ENCODE data around the gene NUMBL. TPM values are rescaled to one million over a fixed set of nuclear protein-coding genes. Genes with fewer than 3 reads are reported as not detected.

NUMBL gene
- total and polyA plus RNA-seq, 9 donors = 14.6 to 39.5 (median 32.7) TPM

DNA sequence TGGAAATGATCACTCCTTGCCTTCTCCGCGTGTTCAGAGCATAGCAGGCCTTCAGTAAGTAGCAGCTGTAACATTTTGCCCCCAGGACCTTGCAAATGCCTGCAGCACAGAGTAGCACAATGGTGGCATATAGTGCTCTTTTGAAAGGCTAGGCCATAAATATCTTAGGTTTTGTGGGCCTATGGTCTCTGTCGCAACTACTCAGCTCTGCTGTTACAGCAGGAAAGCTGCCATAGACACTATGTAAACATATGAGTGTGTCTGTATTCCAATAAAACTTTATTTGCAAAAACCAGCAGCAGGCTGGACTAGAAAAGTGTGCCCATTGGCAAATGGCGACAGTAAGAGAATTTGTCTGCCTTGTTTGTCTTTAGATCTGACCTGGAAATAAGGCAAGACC lies 35.8 kb upstream of the NUMBL start:
- H3K27ac ChIP-seq (ENCODE audit: low read length) = no peak overlapping the region
- H3K4me1 ChIP-seq (ENCODE audit: control insufficient read depth, insufficient read depth, low read length) = no peaks in the 10 kb centered on the region
- peaks cover 71% of the 10 kb centered on the region for H3K36me3 ChIP-seq (ENCODE audit: control insufficient read depth, insufficient read depth, low read length)
- WGBS (ENCODE audit: insufficient coverage) = 95% methylated on average over 2 of the region's 4 CpGs
- no peak for DNase-seq
- no peak overlapping the region for H3K4me3 ChIP-seq (ENCODE audit: low read length)
- H3K27me3 ChIP-seq (ENCODE audit: control insufficient read depth, insufficient read depth, low read length) = no peaks in the 10 kb centered on the region
- H3K9me3 ChIP-seq (replicated peaks; ENCODE audit: control insufficient read depth, low read depth, low read length) = no peaks in the 10 kb centered on the region

DNA sequence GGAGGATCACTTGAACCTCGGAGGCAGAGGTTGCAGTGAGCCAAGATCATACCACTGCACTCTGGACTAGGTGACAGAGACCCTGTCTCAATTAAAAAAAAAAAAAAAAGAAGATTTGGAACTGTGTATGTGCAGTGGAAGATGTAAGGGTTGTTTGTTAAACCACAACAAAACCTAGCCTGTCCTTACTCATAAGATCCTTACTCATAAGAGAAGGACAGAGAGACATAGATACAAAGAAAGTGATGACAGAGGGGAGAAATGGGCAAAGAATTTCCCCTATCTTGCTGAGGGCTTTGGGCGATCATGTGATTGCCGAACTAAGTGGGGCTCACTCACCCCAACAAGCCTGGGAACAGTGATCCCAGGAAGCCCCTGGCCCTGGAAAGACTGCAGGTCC lies 34.4 kb upstream of the NUMBL start:
- Histone ChIP-seq H3K4me1 (ENCODE audit: control insufficient read depth, insufficient read depth, low read length) (peaks cover 9% of the 10 kb centered on the region), H3K27ac (ENCODE audit: low read length) (no peak overlapping the region)

DNA sequence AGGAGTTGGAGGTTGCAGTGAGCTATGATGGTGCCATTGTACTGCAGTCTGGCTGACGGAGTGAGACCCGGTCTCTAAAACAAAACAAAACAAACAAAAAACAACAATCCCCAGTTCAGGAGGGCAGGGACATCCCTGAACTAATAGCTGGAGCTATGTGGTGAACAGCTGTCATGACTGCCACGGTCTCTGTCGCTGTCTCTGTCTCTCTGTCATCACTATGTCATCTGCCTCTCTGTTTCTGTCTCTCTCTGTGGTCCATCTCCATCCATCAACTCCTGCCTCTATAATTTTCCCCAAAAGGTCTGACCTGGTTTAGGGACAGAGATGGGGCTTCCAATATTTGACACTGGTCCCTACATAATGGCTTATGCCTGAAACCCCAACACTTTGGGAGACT lies 33.9 kb upstream of the NUMBL start:
- H3K9me3 ChIP-seq (replicated peaks; ENCODE audit: control insufficient read depth, low read depth, low read length) = no peaks in the 10 kb centered on the region
- no peak overlapping the region for H3K4me3 ChIP-seq (ENCODE audit: low read length)
- 93% methylated on average over 3 of the region's 4 CpGs for WGBS (ENCODE audit: insufficient coverage)
- H3K27ac ChIP-seq (ENCODE audit: low read length) = no peak overlapping the region
- H3K36me3 ChIP-seq (ENCODE audit: control insufficient read depth, insufficient read depth, low read length) = peaks cover 56% of the 10 kb centered on the region
- no peaks in the 10 kb centered on the region for H3K27me3 ChIP-seq (ENCODE audit: control insufficient read depth, insufficient read depth, low read length)
- DNase-seq = no peak
- H3K4me1 ChIP-seq (ENCODE audit: control insufficient read depth, insufficient read depth, low read length) = peaks cover 13% of the 10 kb centered on the region

More for the DNA sequence above, 34.4 kb upstream of the NUMBL start:
- H3K9me3 ChIP-seq (replicated peaks; ENCODE audit: control insufficient read depth, low read depth, low read length) = no peaks in the 10 kb centered on the region
- no peaks in the 10 kb centered on the region for H3K27me3 ChIP-seq (ENCODE audit: control insufficient read depth, insufficient read depth, low read length)
- peaks cover 59% of the 10 kb centered on the region for H3K36me3 ChIP-seq (ENCODE audit: control insufficient read depth, insufficient read depth, low read length)
- no peak overlapping the region for H3K4me3 ChIP-seq (ENCODE audit: low read length)
- WGBS (ENCODE audit: insufficient coverage) = 90% methylated on average over 2 of the region's 3 CpGs
- no peak for DNase-seq

DNA sequence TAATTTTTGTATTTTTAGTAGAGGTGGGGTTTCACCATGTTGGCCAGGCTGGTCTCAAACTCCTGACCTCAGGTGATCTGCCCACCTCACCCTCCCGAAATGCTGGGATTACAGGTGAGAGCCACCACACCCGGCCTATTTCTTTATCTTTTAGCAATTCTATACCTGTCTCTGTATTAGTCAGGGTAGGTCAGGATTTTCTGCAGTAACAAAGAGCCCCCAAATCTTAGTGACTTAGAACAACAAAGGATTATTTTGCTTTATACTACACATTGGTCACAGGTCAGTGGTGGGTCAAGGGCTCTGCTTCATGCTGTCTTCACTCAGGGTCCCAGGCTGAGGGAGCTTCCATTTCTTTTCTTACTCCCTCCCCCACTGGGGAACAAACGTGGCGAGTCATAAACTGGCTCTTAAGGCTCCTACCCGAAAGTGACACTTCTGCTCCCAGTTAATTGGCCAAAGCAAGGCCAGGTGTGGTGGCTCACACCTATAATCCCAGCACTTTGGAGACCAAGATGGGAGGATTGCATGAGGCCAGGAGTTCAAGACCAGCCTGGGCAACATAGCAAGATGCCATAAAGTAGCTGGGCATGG lies 33.3 kb upstream of the NUMBL start:
- peaks cover 52% of the 10 kb centered on the region for H3K36me3 ChIP-seq (ENCODE audit: control insufficient read depth, insufficient read depth, low read length)
- H3K4me1 ChIP-seq (ENCODE audit: control insufficient read depth, insufficient read depth, low read length) = peaks cover 19% of the 10 kb centered on the region
- H3K27ac ChIP-seq (ENCODE audit: low read length) = no peak overlapping the region
- no peaks in the 10 kb centered on the region for H3K9me3 ChIP-seq (replicated peaks; ENCODE audit: control insufficient read depth, low read depth, low read length)
- H3K27me3 ChIP-seq (ENCODE audit: control insufficient read depth, insufficient read depth, low read length) = no peaks in the 10 kb centered on the region
- 87% methylated on average over 3 of the region's 5 CpGs for WGBS (ENCODE audit: insufficient coverage)
- H3K4me3 ChIP-seq (ENCODE audit: low read length) = no peak overlapping the region
- no peak for DNase-seq

DNA sequence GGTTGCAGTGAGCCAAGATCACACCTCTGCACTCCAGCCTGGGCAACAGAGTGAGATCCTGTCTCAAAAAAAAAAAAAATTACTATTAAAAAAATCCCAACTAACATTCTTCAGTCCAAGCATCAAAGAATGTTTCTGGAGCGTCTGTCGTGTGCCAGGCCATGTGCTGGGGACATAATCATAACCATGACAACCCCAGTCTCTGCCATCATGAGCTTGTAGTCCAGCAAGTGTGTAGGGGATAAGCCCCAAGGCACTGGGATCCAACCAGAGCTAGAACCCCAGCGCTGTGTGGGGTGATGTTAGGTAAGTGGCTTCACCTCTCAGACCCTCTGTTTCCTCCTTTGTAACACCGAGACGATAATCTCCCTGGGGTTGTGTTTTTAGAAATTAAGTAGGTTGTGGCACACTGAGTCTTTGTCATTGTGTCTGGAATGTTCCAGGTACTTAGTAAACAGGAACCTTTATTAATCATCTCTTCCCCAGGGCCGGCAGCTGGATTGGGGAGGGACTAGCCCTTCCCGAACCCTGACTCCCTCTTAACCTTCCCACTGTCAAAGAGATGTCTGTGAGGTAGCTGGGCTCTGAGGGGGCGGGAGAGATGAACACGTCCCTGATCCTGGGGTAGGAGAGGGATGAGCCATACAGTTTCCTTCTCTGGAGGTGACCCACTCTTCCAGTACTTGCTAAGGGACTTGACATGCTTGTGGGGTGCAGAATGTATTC lies 31.6 kb upstream of the NUMBL start:
- Histone ChIP-seq H3K4me1 (ENCODE audit: control insufficient read depth, insufficient read depth, low read length) (peaks cover 33% of the 10 kb centered on the region), H3K4me3 (ENCODE audit: low read length) (no peak overlapping the region), H3K36me3 (ENCODE audit: control insufficient read depth, insufficient read depth, low read length) (peaks cover 41% of the 10 kb centered on the region), H3K27ac (ENCODE audit: low read length) (no peak overlapping the region), H3K27me3 (ENCODE audit: control insufficient read depth, insufficient read depth, low read length) (no peaks in the 10 kb centered on the region), H3K9me3 (replicated peaks; ENCODE audit: control insufficient read depth, low read depth, low read length) (no peaks in the 10 kb centered on the region)
- no CpG with 5 or more reads among the region's 9 CpGs for WGBS (ENCODE audit: insufficient coverage)
- DNase-seq = no peak

DNA sequence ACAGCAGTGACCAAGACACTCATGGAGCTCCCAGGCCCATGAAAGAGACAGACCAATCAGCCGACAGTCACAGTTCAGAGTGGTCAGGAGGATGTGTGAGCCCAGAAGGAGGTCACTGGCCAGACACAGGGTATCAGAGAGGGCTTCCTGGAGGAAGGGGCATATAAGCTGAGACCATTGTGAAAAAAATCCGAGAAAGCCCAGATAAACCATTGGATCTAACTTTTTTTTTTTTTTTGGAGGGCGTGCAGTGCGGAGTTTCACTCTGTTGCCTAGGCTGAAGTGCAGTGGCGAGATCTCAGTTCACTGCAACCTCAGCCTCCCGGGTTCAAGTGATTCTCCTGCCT lies 30.7 kb upstream of the NUMBL start:
- no peak for DNase-seq
- H3K4me3 ChIP-seq (ENCODE audit: low read length) = no peak overlapping the region
- H3K4me1 ChIP-seq (ENCODE audit: control insufficient read depth, insufficient read depth, low read length) = peaks cover 37% of the 10 kb centered on the region
- H3K36me3 ChIP-seq (ENCODE audit: control insufficient read depth, insufficient read depth, low read length) = peaks cover 33% of the 10 kb centered on the region
- 66% methylated on average over 6 of the region's 6 CpGs for WGBS (ENCODE audit: insufficient coverage)
- H3K9me3 ChIP-seq (replicated peaks; ENCODE audit: control insufficient read depth, low read depth, low read length) = no peaks in the 10 kb centered on the region
- H3K27ac ChIP-seq (ENCODE audit: low read length) = peak overlapping the region; percentile 83
- no peaks in the 10 kb centered on the region for H3K27me3 ChIP-seq (ENCODE audit: control insufficient read depth, insufficient read depth, low read length)

DNA sequence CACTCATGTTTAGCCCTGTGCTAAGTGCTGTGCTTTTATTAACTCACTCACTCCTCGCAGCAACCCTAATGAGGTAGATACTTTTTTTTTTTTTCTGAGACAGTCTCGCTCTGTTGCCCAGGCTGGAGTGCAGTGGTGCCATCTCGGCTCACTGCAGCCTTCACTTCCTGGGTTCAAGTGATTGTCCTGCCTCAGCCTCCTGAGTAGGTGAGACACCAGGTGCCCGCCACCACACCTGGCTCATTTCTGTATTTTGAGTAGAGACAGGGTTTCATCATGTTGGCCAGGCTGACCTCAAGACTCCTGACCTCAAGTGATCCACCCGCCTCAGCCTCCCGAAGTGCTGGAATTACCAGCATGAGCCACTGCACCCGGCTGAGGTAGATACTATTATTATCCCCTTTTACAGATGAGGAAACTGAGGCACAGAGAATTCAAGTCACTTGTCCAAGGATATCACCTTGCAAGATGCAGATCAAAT lies 29.0 kb upstream of the NUMBL start:
- Histone ChIP-seq H3K27ac (ENCODE audit: low read length) (peak overlapping the region; percentile 38), H3K9me3 (replicated peaks; ENCODE audit: control insufficient read depth, low read depth, low read length) (no peaks in the 10 kb centered on the region), H3K4me1 (ENCODE audit: control insufficient read depth, insufficient read depth, low read length) (peaks cover 51% of the 10 kb centered on the region), H3K36me3 (ENCODE audit: control insufficient read depth, insufficient read depth, low read length) (peaks cover 22% of the 10 kb centered on the region), H3K4me3 (ENCODE audit: low read length) (peak overlapping the region; percentile 71), H3K27me3 (ENCODE audit: control insufficient read depth, insufficient read depth, low read length) (no peaks in the 10 kb centered on the region)
- no peak for DNase-seq
- WGBS (ENCODE audit: insufficient coverage) = no CpG with 5 or more reads among the region's 7 CpGs

DNA sequence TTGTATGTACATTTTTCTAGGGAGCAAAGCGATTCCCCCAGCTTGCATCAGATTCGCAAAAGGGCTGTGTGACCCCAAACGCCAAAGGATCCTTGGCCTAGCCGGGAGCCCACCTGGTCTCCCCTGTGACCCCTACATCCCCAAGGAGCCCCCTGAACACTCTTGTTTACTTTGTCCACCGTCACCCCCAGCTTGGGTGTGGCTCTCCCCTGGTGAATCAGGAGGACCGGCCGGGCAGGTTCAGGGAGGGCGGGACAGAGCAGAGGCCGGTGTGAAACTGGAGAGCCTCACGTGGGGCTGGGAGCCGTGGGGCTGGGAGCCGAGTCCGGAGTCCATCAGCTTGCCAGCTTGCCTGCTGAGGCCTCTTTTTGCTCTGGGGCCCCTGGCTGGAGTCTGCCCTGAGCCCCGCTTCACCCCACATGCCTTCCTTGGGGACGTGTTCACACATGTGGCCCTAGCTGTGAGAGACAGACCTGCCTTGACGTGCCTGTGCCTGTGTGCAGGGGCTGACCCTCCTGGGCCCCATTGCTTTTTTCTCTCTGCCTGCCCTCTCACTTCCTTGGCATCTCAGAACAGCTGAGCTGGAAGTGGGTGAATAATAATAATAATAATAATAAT lies 28.4 kb upstream of the NUMBL start:
- DNase-seq = peak; percentile 53
- H3K9me3 ChIP-seq (replicated peaks; ENCODE audit: control insufficient read depth, low read depth, low read length) = no peaks in the 10 kb centered on the region
- peaks cover 16% of the 10 kb centered on the region for H3K36me3 ChIP-seq (ENCODE audit: control insufficient read depth, insufficient read depth, low read length)
- H3K4me1 ChIP-seq (ENCODE audit: control insufficient read depth, insufficient read depth, low read length) = peaks cover 57% of the 10 kb centered on the region
- no peaks in the 10 kb centered on the region for H3K27me3 ChIP-seq (ENCODE audit: control insufficient read depth, insufficient read depth, low read length)
- H3K4me3 ChIP-seq (ENCODE audit: low read length) = peak overlapping the region; percentile 71
- H3K27ac ChIP-seq (ENCODE audit: low read length) = peak overlapping the region; percentile 100
- 11% methylated on average over 14 of the region's 16 CpGs for WGBS (ENCODE audit: insufficient coverage)

DNA sequence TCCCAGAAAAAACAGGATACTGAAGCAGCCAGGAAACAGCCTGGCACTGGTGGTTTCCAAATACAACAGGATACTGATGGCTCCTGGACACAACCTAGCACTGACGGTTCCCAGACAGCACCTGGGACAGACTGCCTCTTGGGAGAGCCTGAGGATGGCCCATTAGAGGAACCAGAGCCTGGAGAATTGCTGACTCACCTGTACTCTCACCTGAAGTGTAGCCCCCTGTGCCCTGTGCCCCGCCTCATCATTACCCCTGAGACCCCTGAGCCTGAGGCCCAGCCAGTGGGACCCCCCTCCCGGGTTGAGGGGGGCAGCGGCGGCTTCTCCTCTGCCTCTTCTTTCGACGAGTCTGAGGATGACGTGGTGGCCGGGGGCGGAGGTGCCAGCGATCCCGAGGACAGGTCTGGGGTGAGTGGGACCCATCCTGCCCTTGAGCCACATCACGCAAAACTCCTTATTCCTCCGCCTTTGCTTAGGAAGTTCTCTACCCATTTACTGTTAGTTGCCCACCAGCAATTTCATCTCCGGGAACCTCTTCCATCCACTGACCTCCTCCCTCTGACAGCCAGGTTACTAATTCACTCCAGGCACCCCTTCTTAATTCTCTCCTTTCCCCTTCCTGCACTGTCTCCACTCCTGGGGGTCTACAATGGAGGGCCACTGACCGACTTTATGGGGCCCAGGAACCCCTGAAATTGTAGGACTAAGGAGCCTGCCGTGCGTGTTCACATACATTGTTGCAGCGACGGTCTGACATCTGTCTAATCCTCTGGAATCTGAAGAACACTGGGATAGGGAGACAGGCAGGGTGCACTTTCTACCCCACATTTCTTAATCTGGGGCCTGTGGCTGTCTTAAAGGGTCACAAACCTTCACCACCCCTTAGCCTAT lies 27.7 kb upstream of the NUMBL start:
- Histone ChIP-seq H3K4me3 (ENCODE audit: low read length) (peak overlapping the region; percentile 71), H3K27me3 (ENCODE audit: control insufficient read depth, insufficient read depth, low read length) (no peaks in the 10 kb centered on the region), H3K9me3 (replicated peaks; ENCODE audit: control insufficient read depth, low read depth, low read length) (no peaks in the 10 kb centered on the region), H3K27ac (ENCODE audit: low read length) (peak overlapping the region; percentile 100), H3K36me3 (ENCODE audit: control insufficient read depth, insufficient read depth, low read length) (peaks cover 9% of the 10 kb centered on the region), H3K4me1 (ENCODE audit: control insufficient read depth, insufficient read depth, low read length) (peaks cover 58% of the 10 kb centered on the region)
- DNase-seq = no peak
- WGBS (ENCODE audit: insufficient coverage) = 37% methylated on average over 9 of the region's 20 CpGs
